ENCODE measurements around the gene DPH2. TPM values are rescaled to one million over a fixed set of nuclear protein-coding genes. Genes with fewer than 3 reads are reported as not detected.

DPH2 gene
- polyA plus RNA-seq, 1 of the 3 experiments (the other 2 are of a cell fraction): 76.9 TPM

- peaks cover 16 to 37% of the 10 kb centered on the region in 2 experiments for H3K36me3 ChIP-seq (replicated peaks in 1 of 2; ENCODE audit: control insufficient read depth in 1 of 2, insufficient read depth in 2 of 2, low read length in 1 of 2)
- H3K4me1 ChIP-seq (ENCODE audit: control insufficient read depth in 1 of 2, insufficient read depth in 2 of 2, low read depth in 1 of 2, low read length in 1 of 2): peaks cover 8 to 50% of the 10 kb centered on the region in 2 experiments; a peak in 1 of 4 replicates
- peaks cover 71% of the 10 kb centered on the region for H3K79me2 ChIP-seq (ENCODE audit: insufficient read depth)
- ChIA-PET CTCF (interaction anchor here (0.9 to 2.3 kb wide), 5 partner anchors 27 to 214 kb away, joined by 3 to 10 read pairs (median 3); partner anchors contain the start of gene IPO13), POLR2A (interaction anchor here (0.7 kb wide), 1 partner anchor 7 kb away, joined by 3 read pairs; the partner anchor contains the start of gene DPH2)
- H3K9me2 ChIP-seq: no peaks in the 10 kb centered on the region
- no peak overlapping the region for H2AFZ ChIP-seq (ENCODE audit: low read depth)
- no peaks in the 10 kb centered on the region for H3K9me3 ChIP-seq
- DNase-seq: no peak
- no peak for TF ChIP-seq CTCF (IDR thresholded peaks at IDR 0.05)
- no peak for TF ChIP-seq ELF1 (IDR thresholded peaks at IDR 0.05)
- no peak for TF ChIP-seq FOXJ3 (CRISPR knock-in tag; IDR thresholded peaks at IDR 0.05)
- TF ChIP-seq TEAD4 (IDR thresholded peaks at IDR 0.05; ENCODE audit: borderline replicate concordance, insufficient read depth): no peak
- no peak for TF ChIP-seq SMC3 (IDR thresholded peaks at IDR 0.05; ENCODE audit: low read depth, low read length)
- TF ChIP-seq USF1 (IDR thresholded peaks at IDR 0.05; ENCODE audit: borderline replicate concordance, low read depth): no peak
- TF ChIP-seq MXI1 (IDR thresholded peaks at IDR 0.05; ENCODE audit: low read depth, low read length): no peak
- no peak for TF ChIP-seq POLR2AphosphoS5 (IDR thresholded peaks at IDR 0.05; ENCODE audit: low read depth, low read length)
- TF ChIP-seq FOXM1 (IDR thresholded peaks at IDR 0.05; ENCODE audit: low read depth): no peak
- TF ChIP-seq CHD2 (IDR thresholded peaks at IDR 0.05; ENCODE audit: low read length, partially characterized antibody): no peak
- TF ChIP-seq GABPA (IDR thresholded peaks at IDR 0.05; ENCODE audit: low read depth): no peak
- TF ChIP-seq RFX5 (IDR thresholded peaks at IDR 0.05; ENCODE audit: low read length): no peak
- TF ChIP-seq EZH2phosphoT487 (IDR thresholded peaks at IDR 0.05; ENCODE audit: borderline replicate concordance, low read depth): no peak
- no peak for TF ChIP-seq GATA2 (CRISPR knock-in tag; IDR thresholded peaks at IDR 0.05)
- TF ChIP-seq USF2 (IDR thresholded peaks at IDR 0.05; ENCODE audit: borderline replicate concordance, low read depth, low read length): no peak
- TF ChIP-seq RCOR1 (IDR thresholded peaks at IDR 0.05; ENCODE audit: low read length): no peak
- TF ChIP-seq NFIC (IDR thresholded peaks at IDR 0.05; ENCODE audit: borderline replicate concordance): no peak
- H3F3A ChIP-seq (replicated peaks; ENCODE audit: insufficient read depth): peaks cover 9% of the 10 kb centered on the region
- no peak overlapping the region for H3K27ac ChIP-seq (ENCODE audit: low read depth in 2 of 2, low read length in 1 of 2)
- no peak overlapping the region for H3K9ac ChIP-seq
- H4K20me1 ChIP-seq (ENCODE audit: insufficient read depth): peaks cover 20% of the 10 kb centered on the region
- H3K4me2 ChIP-seq: peak overlapping the region; percentile 88
- H3K27me3 ChIP-seq (ENCODE audit: insufficient read depth): no peaks in the 10 kb centered on the region
- 83% methylated on average over 9 of the region's 9 CpGs for WGBS (ENCODE audit: low lambda C conversion rate)
- peak overlapping the region in 1 of 2 experiments; percentile 85; a peak in 3 of 4 replicates for H3K4me3 ChIP-seq (ENCODE audit: low read depth in 2 of 2, low read length in 1 of 2)
Observed at GRCh38 chr1:43977376-43978263, 7.8 kb downstream of the DPH2 start.

Data from SK-N-SH (cell line).